Measurements from ENCODE around the gene CAD.

DNA sequence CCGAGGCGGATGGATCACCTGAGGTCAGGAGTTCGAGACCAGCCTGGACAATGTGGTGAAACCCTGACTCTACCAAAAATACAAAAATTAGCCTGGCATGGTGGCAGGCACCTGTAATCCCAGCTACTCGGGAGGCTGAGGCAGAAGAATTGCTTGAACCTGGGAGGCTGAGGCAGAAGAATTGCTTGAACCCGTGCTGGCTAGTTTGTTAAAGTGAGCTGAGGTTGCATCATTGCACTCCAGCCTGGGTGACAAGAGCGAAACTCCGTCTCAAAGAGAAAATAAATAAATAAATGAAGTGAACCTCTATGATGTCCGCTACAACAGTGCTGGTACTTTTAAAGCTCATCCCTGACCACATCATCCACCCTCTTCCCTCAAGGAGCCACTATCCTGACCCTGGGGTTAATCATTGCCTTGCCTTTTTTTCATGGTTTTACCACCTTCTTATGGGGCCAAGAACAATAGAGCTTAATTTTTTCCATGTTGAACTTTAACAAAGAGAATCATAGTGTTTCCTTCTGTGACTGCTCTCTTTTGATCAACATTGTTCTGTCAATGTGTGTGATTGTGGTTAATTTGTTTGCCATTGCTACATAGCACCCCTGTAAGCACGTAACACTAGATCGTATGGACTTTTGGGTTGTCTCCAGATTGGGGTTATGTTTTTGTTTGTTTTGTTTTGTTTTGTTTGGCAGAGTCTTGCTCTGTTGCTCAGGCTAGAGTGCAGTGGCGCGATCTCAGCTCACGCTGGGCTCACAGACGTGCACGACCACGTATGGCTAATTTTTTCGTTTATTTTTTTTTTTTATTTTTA lies 22.4 kb upstream of the CAD start:
- TF ChIP-seq, protein P1, sequence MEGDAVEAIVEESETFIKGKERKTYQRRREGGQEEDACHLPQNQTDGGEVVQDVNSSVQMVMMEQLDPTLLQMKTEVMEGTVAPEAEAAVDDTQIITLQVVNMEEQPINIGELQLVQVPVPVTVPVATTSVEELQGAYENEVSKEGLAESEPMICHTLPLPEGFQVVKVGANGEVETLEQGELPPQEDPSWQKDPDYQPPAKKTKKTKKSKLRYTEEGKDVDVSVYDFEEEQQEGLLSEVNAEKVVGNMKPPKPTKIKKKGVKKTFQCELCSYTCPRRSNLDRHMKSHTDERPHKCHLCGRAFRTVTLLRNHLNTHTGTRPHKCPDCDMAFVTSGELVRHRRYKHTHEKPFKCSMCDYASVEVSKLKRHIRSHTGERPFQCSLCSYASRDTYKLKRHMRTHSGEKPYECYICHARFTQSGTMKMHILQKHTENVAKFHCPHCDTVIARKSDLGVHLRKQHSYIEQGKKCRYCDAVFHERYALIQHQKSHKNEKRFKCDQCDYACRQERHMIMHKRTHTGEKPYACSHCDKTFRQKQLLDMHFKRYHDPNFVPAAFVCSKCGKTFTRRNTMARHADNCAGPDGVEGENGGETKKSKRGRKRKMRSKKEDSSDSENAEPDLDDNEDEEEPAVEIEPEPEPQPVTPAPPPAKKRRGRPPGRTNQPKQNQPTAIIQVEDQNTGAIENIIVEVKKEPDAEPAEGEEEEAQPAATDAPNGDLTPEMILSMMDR (IDR thresholded peaks at IDR 0.05) = no peak
- TF ChIP-seq POLR2A (IDR thresholded peaks at IDR 0.05) = no peak
- no peak for TF ChIP-seq POLR2AphosphoS5 (IDR thresholded peaks at IDR 0.05)
